ENCODE measurements around the gene HBB.

HBB gene

DNA sequence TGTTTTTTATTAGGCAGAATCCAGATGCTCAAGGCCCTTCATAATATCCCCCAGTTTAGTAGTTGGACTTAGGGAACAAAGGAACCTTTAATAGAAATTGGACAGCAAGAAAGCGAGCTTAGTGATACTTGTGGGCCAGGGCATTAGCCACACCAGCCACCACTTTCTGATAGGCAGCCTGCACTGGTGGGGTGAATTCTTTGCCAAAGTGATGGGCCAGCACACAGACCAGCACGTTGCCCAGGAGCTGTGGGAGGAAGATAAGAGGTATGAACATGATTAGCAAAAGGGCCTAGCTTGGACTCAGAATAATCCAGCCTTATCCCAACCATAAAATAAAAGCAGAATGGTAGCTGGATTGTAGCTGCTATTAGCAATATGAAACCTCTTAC lies 1.4 kb downstream of the HBB start:
- Histone ChIP-seq H3K4me3 (ENCODE audit: extremely low read depth, insufficient read depth, low read length, poor library complexity, severe bottlenecking) (no peak overlapping the region), H3K27ac (ENCODE audit: low read depth, low read length, severe bottlenecking) (no peak overlapping the region), H3K36me3 (ENCODE audit: control insufficient read depth, insufficient read depth, low read length) (no peaks in the 10 kb centered on the region), H3K4me1 (ENCODE audit: control insufficient read depth, insufficient read depth, low read length, poor library complexity, severe bottlenecking) (no peaks in the 10 kb centered on the region), H3K9me3 (ENCODE audit: control insufficient read depth, low read length) (no peaks in the 10 kb centered on the region)
- WGBS, 2 experiments (ENCODE audit: insufficient coverage in 2 of 2), result 80 to 100% methylated on average over 1 to 2 of the region's 2 CpGs

DNA sequence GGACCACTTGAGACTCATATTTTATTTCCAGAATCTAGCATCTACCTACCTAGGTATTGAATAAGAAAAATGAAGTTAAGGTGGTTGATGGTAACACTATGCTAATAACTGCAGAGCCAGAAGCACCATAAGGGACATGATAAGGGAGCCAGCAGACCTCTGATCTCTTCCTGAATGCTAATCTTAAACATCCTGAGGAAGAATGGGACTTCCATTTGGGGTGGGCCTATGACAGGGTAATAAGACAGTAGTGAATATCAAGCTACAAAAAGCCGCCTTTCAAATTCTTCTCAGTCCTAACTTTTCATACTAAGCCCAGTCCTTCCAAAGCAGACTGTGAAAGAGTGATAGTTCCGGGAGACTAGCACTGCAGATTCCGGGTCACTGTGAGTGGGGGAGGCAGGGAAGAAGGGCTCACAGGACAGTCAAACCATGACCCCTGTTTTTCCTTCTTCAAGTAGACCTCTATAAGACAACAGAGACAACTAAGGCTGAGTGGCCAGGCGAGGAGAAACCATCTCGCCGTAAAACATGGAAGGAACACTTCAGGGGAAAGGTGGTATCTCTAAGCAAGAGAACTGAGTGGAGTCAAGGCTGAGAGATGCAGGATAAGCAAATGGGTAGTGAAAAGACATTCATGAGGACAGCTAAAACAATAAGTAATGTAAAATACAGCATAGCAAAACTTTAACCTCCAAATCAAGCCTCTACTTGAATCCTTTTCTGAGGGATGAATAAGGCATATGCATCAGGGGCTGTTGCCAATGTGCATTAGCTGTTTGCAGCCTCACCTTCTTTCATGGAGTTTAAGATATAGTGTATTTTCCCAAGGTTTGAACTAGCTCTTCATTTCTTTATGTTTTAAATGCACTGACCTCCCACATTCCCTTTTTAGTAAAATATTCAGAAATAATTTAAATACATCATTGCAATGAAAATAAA lies 2.1 kb downstream of the HBB start:
- Histone ChIP-seq H3K27ac (ENCODE audit: low read depth, low read length, severe bottlenecking) (no peak overlapping the region), H3K4me1 (ENCODE audit: control insufficient read depth, insufficient read depth, low read length, poor library complexity, severe bottlenecking) (no peaks in the 10 kb centered on the region), H3K9me3 (ENCODE audit: control insufficient read depth, low read length) (no peaks in the 10 kb centered on the region), H3K36me3 (ENCODE audit: control insufficient read depth, insufficient read depth, low read length) (no peaks in the 10 kb centered on the region), H3K4me3 (ENCODE audit: extremely low read depth, insufficient read depth, low read length, poor library complexity, severe bottlenecking) (no peak overlapping the region)
- WGBS, 2 experiments (ENCODE audit: insufficient coverage in 2 of 2), result 93% methylated on average over 2 of the region's 6 CpGs; no CpG with 5 or more reads in 1 of the 2 experiments

DNA sequence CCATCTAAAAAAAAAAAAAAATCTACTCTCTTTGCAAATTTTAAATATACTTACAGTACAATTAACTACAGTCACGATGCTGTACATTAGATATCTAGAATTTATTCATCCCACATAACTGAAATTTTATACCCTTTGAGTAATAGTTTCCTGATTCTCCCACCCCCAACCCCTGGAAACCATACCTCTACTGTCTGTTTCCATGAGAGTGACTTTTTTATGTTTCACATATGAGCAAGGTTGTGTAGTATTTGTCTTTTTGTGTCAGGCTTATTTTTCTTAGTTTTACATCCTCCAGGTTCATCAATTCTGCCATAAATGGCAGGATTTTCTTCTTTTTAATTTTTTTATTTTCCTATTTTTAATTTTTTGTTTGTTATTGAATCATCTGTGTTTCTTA lies 3.2 kb downstream of the HBB start:
- Histone ChIP-seq H3K4me3 (ENCODE audit: extremely low read depth, insufficient read depth, low read length, poor library complexity, severe bottlenecking) (no peak overlapping the region), H3K36me3 (ENCODE audit: control insufficient read depth, insufficient read depth, low read length) (no peaks in the 10 kb centered on the region), H3K9me3 (ENCODE audit: control insufficient read depth, low read length) (no peaks in the 10 kb centered on the region), H3K27ac (ENCODE audit: low read depth, low read length, severe bottlenecking) (no peak overlapping the region), H3K4me1 (ENCODE audit: control insufficient read depth, insufficient read depth, low read length, poor library complexity, severe bottlenecking) (no peaks in the 10 kb centered on the region)
- WGBS, 2 experiments (ENCODE audit: insufficient coverage in 2 of 2), result 88% methylated on average over 1 of the region's 1 CpG; no CpG with 5 or more reads in 1 of the 2 experiments

DNA sequence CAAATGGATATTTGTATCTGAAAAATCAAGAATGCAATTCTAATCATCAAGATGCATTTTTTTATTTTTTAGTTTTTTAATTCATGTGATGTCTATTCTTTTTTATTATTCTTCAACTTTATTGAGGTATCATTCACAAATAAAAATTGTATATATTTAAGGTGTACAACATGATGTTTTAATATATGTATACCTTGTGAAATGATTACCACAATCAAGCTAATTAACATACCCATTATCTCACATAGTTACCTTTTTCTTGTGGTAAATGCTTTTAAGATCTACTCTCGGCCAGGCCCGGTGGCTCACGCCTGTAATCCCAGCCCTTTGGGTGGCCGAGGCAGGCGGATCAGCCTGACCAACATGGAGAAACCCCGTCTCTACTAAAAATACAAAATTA lies 3.7 kb downstream of the HBB start:
- no peak overlapping the region for H3K27ac ChIP-seq (ENCODE audit: low read depth, low read length, severe bottlenecking)
- no peaks in the 10 kb centered on the region for H3K9me3 ChIP-seq (ENCODE audit: control insufficient read depth, low read length)
- WGBS, 2 experiments (ENCODE audit: insufficient coverage in 2 of 2), result 84 to 91% methylated on average over 4 to 6 of the region's 6 CpGs
- H3K36me3 ChIP-seq (ENCODE audit: control insufficient read depth, insufficient read depth, low read length), result no peaks in the 10 kb centered on the region
- H3K4me1 ChIP-seq (ENCODE audit: control insufficient read depth, insufficient read depth, low read length, poor library complexity, severe bottlenecking), result no peaks in the 10 kb centered on the region
- no peak overlapping the region for H3K4me3 ChIP-seq (ENCODE audit: extremely low read depth, insufficient read depth, low read length, poor library complexity, severe bottlenecking)

DNA sequence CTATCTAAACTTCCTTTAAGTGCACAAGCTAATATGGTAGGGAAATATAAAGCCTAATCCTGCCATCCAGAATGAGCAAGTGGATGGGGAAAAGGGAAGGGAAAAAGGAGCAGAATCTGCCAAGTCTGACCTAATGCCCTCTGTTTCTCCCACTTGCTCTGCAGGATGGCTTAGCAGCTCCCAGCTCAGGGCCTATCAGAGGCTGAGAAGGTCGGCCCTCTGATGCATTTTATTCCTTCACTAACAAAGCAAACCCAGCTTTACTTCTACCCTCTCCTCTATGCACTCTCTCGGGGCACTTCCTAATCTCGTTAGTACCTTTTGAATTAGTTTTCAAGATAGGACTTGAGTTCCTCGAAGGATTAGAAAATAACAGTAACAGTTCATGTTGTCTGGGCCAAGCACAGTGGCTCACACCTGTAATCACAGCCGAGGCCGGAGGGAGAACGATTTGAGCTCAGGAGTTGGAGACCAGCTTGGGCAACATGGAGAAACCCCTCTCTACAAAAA lies 16.4 kb downstream of the HBB start:
- Histone ChIP-seq H3K27ac (ENCODE audit: low read depth, low read length, severe bottlenecking) (no peak overlapping the region), H3K4me1 (ENCODE audit: control insufficient read depth, insufficient read depth, low read length, poor library complexity, severe bottlenecking) (no peaks in the 10 kb centered on the region), H3K9me3 (ENCODE audit: control insufficient read depth, low read length) (no peaks in the 10 kb centered on the region), H3K36me3 (ENCODE audit: control insufficient read depth, insufficient read depth, low read length) (no peaks in the 10 kb centered on the region), H3K4me3 (ENCODE audit: extremely low read depth, insufficient read depth, low read length, poor library complexity, severe bottlenecking) (no peak overlapping the region)
- 77 to 78% methylated on average over 3 to 6 of the region's 7 CpGs for WGBS, 2 experiments (ENCODE audit: insufficient coverage in 2 of 2)

DNA sequence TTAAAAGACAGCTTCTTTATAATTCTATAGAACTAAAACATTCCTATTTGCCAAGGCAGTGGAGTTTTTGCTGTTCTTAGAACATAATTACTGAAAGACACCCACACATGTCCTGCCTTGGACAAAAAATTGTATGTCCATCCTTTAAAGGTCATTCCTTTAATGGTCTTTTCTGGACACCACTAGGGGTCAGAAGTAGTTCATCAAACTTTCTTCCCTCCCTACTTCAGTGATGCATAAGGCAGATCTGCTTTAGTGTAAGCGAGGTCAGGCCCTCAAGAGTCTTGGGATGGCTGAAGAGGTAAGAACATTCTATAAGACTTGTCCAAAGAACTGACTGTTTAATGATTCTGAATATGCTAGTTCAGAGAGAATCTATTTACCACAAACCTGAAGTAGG lies 22.1 kb downstream of the HBB start:
- Histone ChIP-seq H3K4me1 (ENCODE audit: control insufficient read depth, insufficient read depth, low read length, poor library complexity, severe bottlenecking) (no peaks in the 10 kb centered on the region), H3K27ac (ENCODE audit: low read depth, low read length, severe bottlenecking) (no peak overlapping the region), H3K9me3 (ENCODE audit: control insufficient read depth, low read length) (no peaks in the 10 kb centered on the region), H3K4me3 (ENCODE audit: extremely low read depth, insufficient read depth, low read length, poor library complexity, severe bottlenecking) (no peak overlapping the region), H3K36me3 (ENCODE audit: control insufficient read depth, insufficient read depth, low read length) (no peaks in the 10 kb centered on the region)
- WGBS, 2 experiments (ENCODE audit: insufficient coverage in 2 of 2), result no CpG with 5 or more reads among the region's 1 CpG

DNA sequence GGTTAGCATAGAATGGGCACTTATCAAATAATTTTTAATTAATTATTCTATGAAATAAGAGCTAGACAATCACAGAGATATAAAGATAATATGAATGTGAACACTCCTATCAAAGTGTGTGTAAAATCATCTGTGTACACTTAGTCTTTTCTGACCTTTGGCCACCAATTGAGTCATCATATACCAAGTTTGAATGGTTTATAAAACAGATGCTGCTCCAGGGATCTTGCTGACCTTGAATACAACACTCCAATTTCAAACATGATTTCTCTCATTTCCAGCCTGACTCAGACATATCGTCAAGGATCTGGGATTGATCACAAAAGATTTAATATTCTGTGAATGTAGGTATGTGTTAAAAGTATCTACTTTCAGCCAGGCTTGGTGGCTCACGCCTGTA lies 23.5 kb downstream of the HBB start:
- H3K9me3 ChIP-seq (ENCODE audit: control insufficient read depth, low read length), result no peaks in the 10 kb centered on the region
- no peak overlapping the region for H3K27ac ChIP-seq (ENCODE audit: low read depth, low read length, severe bottlenecking)
- 89% methylated on average over 1 of the region's 2 CpGs; no CpG with 5 or more reads in 1 of the 2 experiments for WGBS, 2 experiments (ENCODE audit: insufficient coverage in 2 of 2)
- H3K4me3 ChIP-seq (ENCODE audit: extremely low read depth, insufficient read depth, low read length, poor library complexity, severe bottlenecking), result no peak overlapping the region
- H3K4me1 ChIP-seq (ENCODE audit: control insufficient read depth, insufficient read depth, low read length, poor library complexity, severe bottlenecking), result no peaks in the 10 kb centered on the region
- H3K36me3 ChIP-seq (ENCODE audit: control insufficient read depth, insufficient read depth, low read length), result no peaks in the 10 kb centered on the region

DNA sequence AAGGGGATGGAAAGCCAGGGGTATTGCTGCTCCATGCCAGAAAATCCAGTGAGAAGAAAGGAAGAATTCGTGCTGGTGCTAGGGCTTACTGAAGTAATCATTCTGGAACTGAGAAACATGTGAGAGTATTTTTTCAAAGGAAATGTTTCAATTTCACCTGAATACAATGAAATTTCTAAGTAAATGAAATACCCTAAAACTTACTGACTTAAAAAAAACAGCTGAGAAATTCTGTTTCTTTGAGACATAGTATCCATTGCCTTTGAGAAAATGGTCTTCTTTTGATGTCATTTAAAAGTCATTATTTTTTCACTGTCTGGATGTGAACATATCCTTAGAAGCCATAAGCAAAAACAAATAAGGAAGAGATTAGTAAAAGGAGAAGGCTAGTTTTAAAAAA lies 26.3 kb downstream of the HBB start, which contains the start of gene OR51V1:
Gene OR51V1, minus strand, starts transcription at position 101 of the 400 bp plus-strand sequence. Its CDS starts 0 bp downstream, at position 101.
- H3K4me1 ChIP-seq (ENCODE audit: control insufficient read depth, insufficient read depth, low read length, poor library complexity, severe bottlenecking), result no peaks in the 10 kb centered on the region
- H3K27ac ChIP-seq (ENCODE audit: low read depth, low read length, severe bottlenecking), result no peak within 1 kb of the TSS
- no peaks in the 10 kb centered on the region for H3K9me3 ChIP-seq (ENCODE audit: control insufficient read depth, low read length)
- H3K36me3 ChIP-seq (ENCODE audit: control insufficient read depth, insufficient read depth, low read length), result no peaks in the 10 kb centered on the region
- WGBS, 2 experiments (ENCODE audit: insufficient coverage in 2 of 2), result 83 to 89% methylated on average over 1 of the region's 1 CpG
- H3K4me3 ChIP-seq (ENCODE audit: extremely low read depth, insufficient read depth, low read length, poor library complexity, severe bottlenecking), result no peak within 1 kb of the TSS

DNA sequence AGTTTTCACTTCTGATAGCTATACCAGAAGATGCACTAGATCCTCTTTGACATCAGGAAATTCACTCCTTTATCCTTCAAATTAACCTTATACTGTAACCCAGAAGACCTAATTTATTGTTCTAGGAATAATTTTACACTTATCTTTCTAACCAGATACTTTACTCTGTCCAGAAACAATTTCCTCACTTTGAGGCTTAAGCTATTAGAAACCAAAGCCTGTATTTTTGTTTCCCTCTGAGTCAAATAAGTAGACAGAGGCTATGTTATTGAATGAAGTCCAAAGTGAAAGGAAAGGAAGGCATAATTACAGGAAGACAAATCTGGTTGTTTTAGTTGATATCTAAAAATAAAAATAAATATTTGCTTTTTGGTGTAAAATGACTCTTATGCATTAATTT lies 28.6 kb downstream of the HBB start:
- Histone ChIP-seq H3K4me3 (ENCODE audit: extremely low read depth, insufficient read depth, low read length, poor library complexity, severe bottlenecking) (no peak overlapping the region), H3K36me3 (ENCODE audit: control insufficient read depth, insufficient read depth, low read length) (no peaks in the 10 kb centered on the region), H3K27ac (ENCODE audit: low read depth, low read length, severe bottlenecking) (no peak overlapping the region), H3K9me3 (ENCODE audit: control insufficient read depth, low read length) (no peaks in the 10 kb centered on the region), H3K4me1 (ENCODE audit: control insufficient read depth, insufficient read depth, low read length, poor library complexity, severe bottlenecking) (no peaks in the 10 kb centered on the region)

DNA sequence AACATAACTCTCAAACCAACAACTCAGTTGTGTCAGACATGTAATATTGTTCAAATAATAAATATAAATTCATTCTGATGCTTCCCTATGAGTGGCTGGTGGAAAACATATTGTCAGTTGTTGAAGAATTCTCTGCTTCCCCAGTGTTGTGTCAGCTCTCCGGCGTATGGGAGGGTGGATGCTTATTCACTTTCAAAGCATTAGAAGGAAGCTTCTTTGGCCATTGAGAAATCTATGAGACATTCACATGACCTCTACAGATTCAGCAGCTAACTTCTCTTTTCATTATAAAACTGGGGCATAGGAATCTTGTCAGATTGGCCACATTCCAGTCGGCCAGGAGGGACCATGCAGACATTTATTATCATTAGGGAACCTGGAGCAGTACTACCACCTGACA lies 29.3 kb downstream of the HBB start:
- 82 to 93% methylated on average over 3 of the region's 3 CpGs for WGBS, 2 experiments (ENCODE audit: insufficient coverage in 2 of 2)
- no peaks in the 10 kb centered on the region for H3K4me1 ChIP-seq (ENCODE audit: control insufficient read depth, insufficient read depth, low read length, poor library complexity, severe bottlenecking)

DNA sequence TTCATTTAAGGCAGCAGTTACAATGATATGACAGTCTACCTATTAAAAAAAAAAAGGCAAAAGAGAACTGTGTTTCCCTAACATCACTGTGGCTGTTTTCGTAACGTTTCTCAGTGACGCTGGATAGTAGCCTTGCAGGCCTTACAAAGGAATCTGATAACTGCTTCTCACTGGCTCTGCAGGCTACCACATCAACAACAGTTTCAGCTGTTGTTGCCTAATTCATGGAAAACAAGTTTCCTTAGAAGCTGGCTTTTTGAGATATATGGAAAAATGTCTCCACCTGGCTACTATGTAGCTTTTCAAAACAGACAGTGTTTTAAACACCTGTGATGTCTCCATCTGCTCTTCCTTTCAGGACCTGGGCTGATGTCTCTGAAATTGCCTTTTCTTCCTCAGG lies 30.1 kb downstream of the HBB start:
- H3K4me1 ChIP-seq (ENCODE audit: control insufficient read depth, insufficient read depth, low read length, poor library complexity, severe bottlenecking), result no peaks in the 10 kb centered on the region
- WGBS, 2 experiments (ENCODE audit: insufficient coverage in 2 of 2), result 62 to 64% methylated on average over 3 of the region's 3 CpGs
- H3K36me3 ChIP-seq (ENCODE audit: control insufficient read depth, insufficient read depth, low read length), result no peaks in the 10 kb centered on the region
- H3K9me3 ChIP-seq (ENCODE audit: control insufficient read depth, low read length), result no peaks in the 10 kb centered on the region
- H3K4me3 ChIP-seq (ENCODE audit: extremely low read depth, insufficient read depth, low read length, poor library complexity, severe bottlenecking), result no peak overlapping the region
- H3K27ac ChIP-seq (ENCODE audit: low read depth, low read length, severe bottlenecking), result no peak overlapping the region

More for the DNA sequence above, 29.3 kb downstream of the HBB start:
- Histone ChIP-seq H3K9me3 (ENCODE audit: control insufficient read depth, low read length) (no peaks in the 10 kb centered on the region), H3K36me3 (ENCODE audit: control insufficient read depth, insufficient read depth, low read length) (no peaks in the 10 kb centered on the region), H3K27ac (ENCODE audit: low read depth, low read length, severe bottlenecking) (no peak overlapping the region), H3K4me3 (ENCODE audit: extremely low read depth, insufficient read depth, low read length, poor library complexity, severe bottlenecking) (no peak overlapping the region)
